Keratinocyte (primary cell): ENCODE data around the gene CTNNA3. TPM values are rescaled to one million over a fixed set of nuclear protein-coding genes. Genes with fewer than 3 reads are reported as not detected.

Experiments
- DNase-seq: peaks from one replicate; pipeline ENCODE4 v3.0.0-alpha.2; 2011; ENCODE audit warnings: low read depth, missing footprints, low spot score
- FAIRE-seq: peaks from 2 replicates; lab custom pipeline; 2011; peaks lifted over from hg19 to GRCh38; lab: Jason Lieb, UNC
- H2AFZ ChIP-seq: 2 replicates; pipeline ENCODE4 v1.6.0; 2012; ENCODE audit warnings: low read length, control low read depth, inconsistent platforms; ENCODE audit not compliant: control insufficient read depth
- H3K27ac ChIP-seq: 2 replicates; pipeline ENCODE4 v1.5.1; 2011; ENCODE audit warnings: low read length; ENCODE audit not compliant: control insufficient read depth, insufficient read depth
- H3K27me3 ChIP-seq: 3 replicates; pipeline ENCODE4 v1.6.0; 2011; ENCODE audit warnings: low read length; ENCODE audit not compliant: control insufficient read depth, insufficient read depth; ENCODE audit errors: extremely low read depth
- H3K36me3 ChIP-seq, 2 experiments: 2 replicates in 1 of 2; 3 replicates in 1 of 2; pipeline ENCODE4 v1.5.1; 2011; ENCODE audit warnings: low read length in 2 of 2, mild to moderate bottlenecking in 1 of 2; ENCODE audit not compliant: control insufficient read depth in 2 of 2, insufficient read depth in 2 of 2; ENCODE audit errors: extremely low read depth in 1 of 2
- H3K4me1 ChIP-seq: 3 replicates; pipeline ENCODE4 v1.5.1; 2011; ENCODE audit warnings: low read length; ENCODE audit not compliant: control insufficient read depth, insufficient read depth; ENCODE audit errors: extremely low read depth
- H3K4me2 ChIP-seq: 3 replicates; pipeline ENCODE4 v1.6.0; 2011; ENCODE audit warnings: low read depth, low read length; ENCODE audit not compliant: control insufficient read depth, insufficient read depth; ENCODE audit errors: extremely low read depth
- H3K4me3 ChIP-seq, 3 experiments: fragments of 200-600 bp in 1 of 3; sonication (generic) in 1 of 3; 2 replicates in 2 of 3; 3 replicates in 1 of 3; pipeline ENCODE4 v1.5.1; 2011 to 2016; ENCODE audit warnings: low read length in 3 of 3, mild to moderate bottlenecking in 3 of 3, control low read depth in 2 of 3, inconsistent platforms in 1 of 3, low read depth in 1 of 3, mixed read lengths in 1 of 3, mixed run types in 1 of 3, moderate library complexity in 1 of 3; ENCODE audit not compliant: control insufficient read depth in 2 of 3, insufficient read depth in 2 of 3; ENCODE audit errors: extremely low read depth in 1 of 3
- H3K79me2 ChIP-seq: 2 replicates; pipeline ENCODE4 v1.6.0; 2012; ENCODE audit warnings: low read length; ENCODE audit not compliant: control insufficient read depth, insufficient read depth
- H3K9ac ChIP-seq: 3 replicates; pipeline ENCODE4 v1.6.0; 2011; ENCODE audit warnings: low read length; ENCODE audit not compliant: control insufficient read depth, insufficient read depth; ENCODE audit errors: extremely low read depth
- H3K9me1 ChIP-seq: 3 replicates; pipeline ENCODE4 v1.6.0; 2011; ENCODE audit warnings: low read length; ENCODE audit not compliant: control insufficient read depth, insufficient read depth; ENCODE audit errors: extremely low read depth
- H3K9me3 ChIP-seq: 2 replicates; pipeline ENCODE4 v1.5.1; 2012; ENCODE audit warnings: low read depth, low read length; ENCODE audit not compliant: control insufficient read depth
- H4K20me1 ChIP-seq: 3 replicates; pipeline ENCODE4 v1.6.0; 2011; ENCODE audit warnings: low read length; ENCODE audit not compliant: control insufficient read depth, insufficient read depth; ENCODE audit errors: extremely low read depth
- CTCF ChIP-seq, 3 experiments: IDR thresholded peaks in 1 of 3; conservative IDR thresholded peaks in 1 of 3; optimal IDR thresholded peaks in 1 of 3; 2 replicates in 2 of 3; 3 replicates in 1 of 3; pipeline versions ENCODE3 to v1.5.1; 2011; ENCODE audit warnings: low read length in 3 of 3, mild to moderate bottlenecking in 3 of 3, moderate library complexity in 2 of 3, control low read depth in 1 of 3, inconsistent platforms in 1 of 3; ENCODE audit not compliant: insufficient read depth in 2 of 3; ENCODE audit errors: extremely low read depth in 1 of 3
- EZH2 ChIP-seq: IDR thresholded peaks from one replicate; pipeline ENCODE4 v1.6.1; 2012; ENCODE audit warnings: inconsistent platforms, mild to moderate bottlenecking, low read length, moderate library complexity
- dilution Hi-C: fragments of 300-500 bp; cut with MboI; formaldehyde crosslinking; loops from one replicate; pipeline ENCODE4 v1.7.0; 2020; ENCODE audit warnings: low sequenced_read_pairs; ENCODE audit not compliant: extremely low pct_ligation_motif_present
- polyA plus RNA-seq, 5 experiments: library from polyadenylated mRNA; depleted of rRNA in 3 of 5; stranded (reverse) in 3 of 5; stranded (forward) in 1 of 5; unstranded in 1 of 5; fragments of >200 nt; gene quantifications; 1 replicate in 1 of 5; 2 replicates in 3 of 5; 3 replicates in 1 of 5; pipeline versions ENCODE4 v1.2.1 to v1.2.3, GENCODE V29; 2011 to 2012; ENCODE audit warnings: missing spikeins in 2 of 5, low read depth in 1 of 5, low replicate concordance in 1 of 5

Gene CTNNA3
- polyA plus RNA-seq, 1 donor (not counting 4 experiments of a cell fraction or from before 2014, with no cell fraction given) = 0.01 TPM

- Histone ChIP-seq H2AFZ (no peak overlapping the region), H3K4me2 (no peak overlapping the region), H3K27me3 (no peaks in the 10 kb centered on the region), H4K20me1 (no peaks in the 10 kb centered on the region), H3K36me3 (no peaks in the 10 kb centered on the region), H3K4me3 (no peak overlapping the region), H3K27ac (no peak overlapping the region), H3K9ac (no peak overlapping the region), H3K79me2 (no peaks in the 10 kb centered on the region), H3K9me3 (no peaks in the 10 kb centered on the region), H3K4me1 (no peaks in the 10 kb centered on the region), H3K9me1 (no peaks in the 10 kb centered on the region)
- DNase-seq (no peak), FAIRE-seq (no peak)
- TF ChIP-seq CTCF (optimal IDR thresholded peaks at IDR 0.05 in 1 of 3, IDR thresholded peaks at IDR 0.05 in 1 of 3, conservative IDR thresholded peaks at IDR 0.05 in 1 of 3; ENCODE audit: extremely low read depth in 1 of 3, insufficient read depth in 2 of 3, low read length in 3 of 3) (no peak), EZH2 (no peak)
- dilution Hi-C loops = no loop called here
These were observed 520.6 kb downstream of the CTNNA3 start for GRCh38 chr10:67175354-67175753.

GRCh38 chr10:67173787-67174186 lies 522.2 kb downstream of the CTNNA3 start:
- dilution Hi-C loops = no loop called here
- no peak for FAIRE-seq

More at GRCh38 chr10:67173787-67174186, 522.2 kb downstream of the CTNNA3 start:
- Histone ChIP-seq H3K4me2 (no peak overlapping the region), H3K9me1 (no peaks in the 10 kb centered on the region), H3K27ac (no peak overlapping the region), H3K36me3 (no peaks in the 10 kb centered on the region), H3K4me1 (no peaks in the 10 kb centered on the region), H3K79me2 (no peaks in the 10 kb centered on the region), H3K27me3 (no peaks in the 10 kb centered on the region), H4K20me1 (no peaks in the 10 kb centered on the region), H3K9ac (no peak overlapping the region), H3K9me3 (no peaks in the 10 kb centered on the region), H2AFZ (no peak overlapping the region), H3K4me3 (no peak overlapping the region)
- DNase-seq = no peak
- TF ChIP-seq CTCF (optimal IDR thresholded peaks at IDR 0.05 in 1 of 3, IDR thresholded peaks at IDR 0.05 in 1 of 3, conservative IDR thresholded peaks at IDR 0.05 in 1 of 3; ENCODE audit: extremely low read depth in 1 of 3, insufficient read depth in 2 of 3, low read length in 3 of 3) (no peak), EZH2 (no peak)
